PC-3 (cell line): ENCODE measurements around the gene LRRC31.

Source experiments
- CTCF ChIP-seq: fragments of 300-600 bp; sonication (generic); conservative IDR thresholded peaks from 2 replicates; pipeline ENCODE4 v1.5.1; 2017; ENCODE audit warnings: antibody characterized with exemption, low read depth, mild to moderate bottlenecking, low read length
- EZH2 ChIP-seq: fragments of 300-600 bp; sonication (generic); IDR thresholded peaks from one replicate; pipeline ENCODE4 v1.6.1; 2017; ENCODE audit warnings: antibody characterized with exemption, mild to moderate bottlenecking, low read length; ENCODE audit not compliant: unreplicated experiment

- no peak for TF ChIP-seq CTCF
- no peak for TF ChIP-seq EZH2
Observed at GRCh38 chr3:169825316-169825715, 44.4 kb downstream of the LRRC31 start.
